GM21786 (cell line): ENCODE data around the gene RTP2.

Experiments
- ATAC-seq: cut with Tn5 transposase; IDR thresholded peaks from one replicate; pipeline ENCODE4 v1.9.1; 2021; ENCODE audit not compliant: unreplicated experiment

Gene RTP2

GRCh38 chr3:187673012-187673411 lies 29.3 kb downstream of the RTP2 start:
- no peak for ATAC-seq

GRCh38 chr3:187669675-187670504 lies 32.5 kb downstream of the RTP2 start, which contains the start of gene SST:
Gene SST, minus strand, starts transcription at chr3:187670394. Its CDS starts 103 bp downstream, at chr3:187670291.
- ATAC-seq: no peak

GRCh38 chr3:187667526-187667925 lies 34.8 kb downstream of the RTP2 start:
- ATAC-seq: no peak

- ATAC-seq: no peak
Observed at GRCh38 chr3:187665764-187666402, 36.5 kb downstream of the RTP2 start.

GRCh38 chr3:187665010-187665409 lies 37.3 kb downstream of the RTP2 start:
- no peak for ATAC-seq

- ATAC-seq: no peak
Observed at GRCh38 chr3:187662848-187663409, 39.4 kb downstream of the RTP2 start.

GRCh38 chr3:187661267-187661666 lies 41.1 kb downstream of the RTP2 start:
- no peak for ATAC-seq

GRCh38 chr3:187651282-187651681 lies 51.1 kb downstream of the RTP2 start:
- no peak for ATAC-seq
